GM18517 (cell line): ENCODE results near the gene BCAS1.

Experiments
- ATAC-seq: cut with Tn5 transposase; IDR thresholded peaks from one replicate; pipeline ENCODE4 v1.9.1; 2021; ENCODE audit warnings: mild to moderate bottlenecking, moderate library complexity; ENCODE audit not compliant: unreplicated experiment

BCAS1 gene

GRCh38 chr20:54056762-54057639, 13.4 kb downstream of the BCAS1 start:
- no peak for ATAC-seq

GRCh38 chr20:54054516-54054915, 15.9 kb downstream of the BCAS1 start:
- no peak for ATAC-seq

DNA sequence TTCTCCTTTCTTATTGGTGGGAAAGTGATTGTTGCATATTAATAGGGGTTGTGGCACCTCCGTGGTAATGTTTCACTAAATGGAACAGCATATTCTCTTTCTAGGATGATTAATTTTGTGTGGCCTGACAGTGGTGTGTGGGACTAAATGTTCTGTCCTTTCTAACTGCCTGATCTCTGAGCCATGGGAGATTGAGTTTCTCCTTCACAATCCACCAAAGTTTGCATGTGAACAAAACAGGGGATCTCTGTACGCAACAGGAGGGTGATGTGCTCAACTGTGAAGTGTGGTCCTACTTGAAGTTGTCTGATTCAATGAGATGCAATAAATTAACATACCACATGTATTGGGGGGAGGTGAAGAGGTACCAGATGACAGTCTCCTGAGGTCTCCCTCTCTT, 19.3 kb downstream of the BCAS1 start:
- ATAC-seq, result no peak

GRCh38 chr20:54048891-54049545, 21.4 kb downstream of the BCAS1 start:
- ATAC-seq, result no peak

GRCh38 chr20:54048481-54048880, 21.9 kb downstream of the BCAS1 start:
- ATAC-seq, result no peak

DNA sequence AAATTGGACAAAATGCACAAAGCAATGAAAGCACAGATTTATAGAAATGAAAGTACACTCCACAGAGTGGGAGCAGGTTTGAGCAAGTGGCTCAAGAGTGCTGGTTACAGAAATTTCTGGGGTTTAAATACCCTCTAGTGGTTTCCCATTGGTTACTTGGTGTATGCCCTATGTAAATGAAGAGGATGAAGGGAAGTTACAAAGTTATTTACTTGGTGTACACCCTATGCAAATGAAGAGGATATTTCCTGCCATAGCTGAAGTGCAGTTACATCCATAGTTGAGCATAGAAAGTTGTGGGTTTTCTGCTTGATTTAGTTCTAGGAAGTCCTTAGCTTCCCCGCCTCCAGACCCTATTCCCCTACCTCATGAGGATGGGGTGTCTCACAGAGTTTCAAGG, 22.7 kb downstream of the BCAS1 start:
- ATAC-seq, result no peak

DNA sequence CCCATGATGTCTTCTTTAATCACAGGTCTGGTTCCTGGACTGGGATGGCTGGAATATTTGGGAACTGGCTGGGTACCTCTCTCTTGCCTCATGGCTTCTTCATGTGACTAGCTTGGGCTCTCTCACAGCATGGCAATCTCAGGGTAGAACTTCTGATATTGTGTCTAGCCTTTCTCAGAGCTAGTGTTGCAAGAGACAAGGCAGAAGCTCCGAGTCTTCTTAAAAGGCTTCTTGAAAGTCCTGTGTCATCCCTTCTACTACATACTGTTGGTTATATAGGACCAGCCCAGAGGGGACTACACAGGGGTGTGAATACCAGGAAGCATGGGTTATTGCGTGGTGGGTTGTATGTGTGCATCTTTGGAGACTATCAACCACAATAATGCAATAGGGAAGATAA, 23.3 kb downstream of the BCAS1 start:
- no peak for ATAC-seq

DNA sequence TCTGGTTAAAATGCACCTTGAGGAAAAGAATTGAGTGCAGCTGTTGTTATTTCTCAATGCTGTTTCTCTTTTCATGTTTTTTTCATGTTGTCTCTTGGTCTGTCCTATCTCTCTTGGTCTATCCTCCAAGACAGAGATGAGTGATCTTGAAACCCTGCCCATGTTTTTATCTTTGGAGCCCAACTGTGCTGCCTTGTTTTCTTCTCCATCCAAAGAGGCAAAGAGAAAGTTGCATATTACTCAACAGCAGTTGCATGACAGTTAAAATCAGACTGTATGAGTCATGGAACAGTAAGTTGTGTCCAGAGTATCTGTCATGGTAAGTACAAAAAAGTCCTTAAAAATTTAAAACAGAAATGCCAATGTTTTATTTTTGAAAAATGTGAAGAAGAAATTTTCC, 26.2 kb downstream of the BCAS1 start:
- ATAC-seq, result no peak

GRCh38 chr20:54043076-54043967, 27.1 kb downstream of the BCAS1 start:
- no peak for ATAC-seq

DNA sequence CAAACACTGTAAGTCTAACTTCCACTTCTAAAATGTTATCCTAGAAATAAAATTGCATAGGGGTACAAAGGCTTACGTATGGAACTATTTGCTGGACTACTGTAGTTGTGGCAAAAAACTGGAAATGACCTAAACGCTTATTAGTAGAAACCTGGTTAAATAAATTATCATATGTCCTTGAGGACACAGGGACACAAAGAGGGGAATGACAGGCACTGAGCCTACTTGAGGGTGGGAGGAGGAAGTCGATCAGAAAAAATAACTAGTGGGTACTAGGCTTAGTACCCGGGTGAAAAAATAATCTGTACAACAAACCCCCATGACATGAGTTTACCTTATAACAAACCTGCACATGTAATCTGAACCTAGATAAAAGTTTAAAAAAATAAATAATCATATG, 28.4 kb downstream of the BCAS1 start:
- ATAC-seq, result no peak

DNA sequence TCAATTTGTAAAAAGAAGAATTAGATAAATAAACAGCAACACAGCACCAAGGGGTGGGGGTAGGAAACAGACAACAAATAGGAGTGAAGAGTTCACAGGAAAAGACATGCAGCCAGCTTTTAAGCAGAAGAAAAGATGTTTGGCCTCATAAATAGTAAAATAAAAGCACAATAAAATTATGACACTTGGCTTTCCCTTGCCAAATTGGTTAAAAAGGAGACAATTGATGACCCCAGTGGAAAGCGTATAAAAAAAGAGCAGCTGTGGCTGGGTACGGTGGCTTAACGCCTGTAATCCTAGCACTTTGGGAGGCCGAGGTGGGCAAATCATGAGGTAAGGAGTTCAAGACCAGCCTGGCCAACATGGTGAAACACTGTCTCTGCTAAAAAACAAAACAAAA, 29.1 kb downstream of the BCAS1 start:
- ATAC-seq, result no peak

DNA sequence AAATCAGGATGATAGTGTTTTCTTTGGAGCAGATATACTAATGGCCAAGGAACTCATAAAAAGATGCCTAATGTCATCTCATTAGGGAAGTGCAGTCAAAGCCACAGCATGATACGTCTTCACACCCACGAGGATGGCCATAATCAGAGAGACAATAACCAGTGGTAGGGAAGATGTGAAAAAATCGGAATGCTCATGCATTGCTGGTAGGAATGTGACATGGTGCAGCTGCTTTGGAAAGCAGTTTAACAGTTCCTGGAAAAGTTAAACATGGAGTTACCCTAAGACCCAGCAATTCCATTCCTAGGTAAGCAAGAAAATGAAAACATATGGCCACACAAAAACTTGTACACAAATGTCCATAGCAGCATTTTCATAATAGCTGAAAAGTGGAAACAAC, 29.9 kb downstream of the BCAS1 start:
- ATAC-seq, result no peak

GRCh38 chr20:54038961-54039360, 31.4 kb downstream of the BCAS1 start:
- no peak for ATAC-seq

GRCh38 chr20:54037525-54037924, 32.9 kb downstream of the BCAS1 start:
- no peak for ATAC-seq

DNA sequence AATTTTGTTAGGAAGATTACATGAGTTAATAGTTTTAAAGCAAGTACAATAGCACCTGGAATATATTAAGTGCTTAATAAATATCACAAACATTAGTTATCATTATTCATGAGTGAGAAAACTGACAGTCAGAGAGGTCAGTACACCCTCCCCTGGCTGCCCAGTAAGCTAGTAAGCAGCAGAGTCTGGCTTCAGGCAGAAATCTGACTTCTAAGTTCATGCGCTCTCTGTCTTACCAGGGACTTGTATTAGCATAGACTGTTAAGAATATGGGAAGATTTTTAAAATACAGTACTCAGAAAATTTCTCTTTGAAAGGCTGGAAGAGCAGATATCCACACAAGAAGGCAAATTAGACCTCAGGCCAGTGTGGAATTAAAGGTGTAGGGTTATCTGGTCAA, 40.8 kb downstream of the BCAS1 start:
- no peak for ATAC-seq

DNA sequence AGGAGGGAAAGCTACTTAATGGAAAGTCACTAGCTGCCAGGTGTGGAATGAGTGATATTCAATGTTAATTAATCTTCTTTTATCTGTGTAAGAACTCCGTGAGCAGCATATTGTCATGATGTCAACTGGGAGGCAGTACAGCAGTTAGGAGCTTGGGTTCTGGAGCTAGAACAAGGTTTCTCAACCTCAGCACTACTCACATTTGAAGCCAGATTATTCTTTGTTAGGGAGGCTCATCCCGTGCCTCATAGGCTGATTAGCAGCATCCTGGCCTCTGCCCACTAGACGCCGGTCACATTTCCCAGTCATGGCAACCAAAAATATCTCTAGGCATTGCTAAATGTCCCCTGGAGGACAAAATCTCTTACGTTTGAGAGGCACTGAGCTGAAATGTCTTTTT, 41.2 kb downstream of the BCAS1 start:
- no peak for ATAC-seq

GRCh38 chr20:54028276-54029011, 42.0 kb downstream of the BCAS1 start:
- no peak for ATAC-seq

- ATAC-seq, result no peak
These were observed 42.7 kb downstream of the BCAS1 start for GRCh38 chr20:54027704-54028103.

DNA sequence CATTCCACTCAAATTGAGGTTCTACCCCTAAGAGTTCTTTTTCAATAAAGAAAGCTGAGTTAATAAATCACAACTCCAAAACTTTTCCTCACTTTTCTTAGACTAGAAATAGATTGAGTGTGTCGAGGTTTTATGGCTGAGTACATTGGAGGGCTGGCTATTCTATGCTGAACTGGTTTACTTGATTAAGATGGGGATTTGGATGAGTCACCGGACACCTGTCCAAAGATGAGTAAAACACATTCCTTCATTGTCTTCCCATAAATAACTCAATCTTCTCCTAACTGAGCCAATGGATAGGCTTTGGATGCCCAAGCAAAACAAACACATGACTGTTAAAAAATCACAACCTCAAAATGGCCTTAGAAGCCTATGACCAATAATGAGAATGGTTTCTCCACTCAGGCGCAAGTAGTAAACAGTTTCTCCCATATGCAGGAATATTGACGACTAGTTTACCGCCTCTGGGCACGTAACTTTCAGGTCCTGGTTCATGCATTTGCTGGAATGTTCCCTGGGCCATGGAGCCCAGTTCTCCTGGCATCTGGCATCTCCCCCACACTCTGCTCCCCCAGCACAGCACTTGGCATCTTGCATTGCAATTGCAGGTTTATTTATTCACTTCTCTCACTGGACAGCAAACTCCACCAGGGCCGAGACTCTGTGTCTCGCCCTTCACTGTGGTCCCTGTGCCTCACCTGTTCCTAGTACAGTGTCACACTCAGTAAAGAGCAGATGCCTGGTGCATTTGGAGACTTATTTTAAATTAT, 43.9 kb downstream of the BCAS1 start:
- ATAC-seq, result no peak

- ATAC-seq, result no peak
These were observed 45.1 kb downstream of the BCAS1 start for GRCh38 chr20:54025251-54025771.
